Endothelial cell of umbilical vein (primary cell): ENCODE data around the gene AWAT2. TPM values are rescaled to one million over a fixed set of nuclear protein-coding genes. Genes with fewer than 3 reads are reported as not detected.
A peak's percentile ranks its signal among the peaks of the same experiment; 100 is the strongest.

ENCODE experiments used
- BruUV-seq: library from RNA; stranded (reverse); fragments of 400-500 nt; replicated peaks from 2 replicates; lab custom pipeline; 2021; lab: Mats Ljungman, UMichigan
- CTCF ChIA-PET: fragments of 300-600, 350-600 bp; sonication (Branson Sonifier 250); formaldehyde crosslinking; loops from one replicate; lab custom pipeline; 2021; ENCODE audit warnings: antibody characterized with exemption, inconsistent platforms; lab: Charles Lee
- POLR2A ChIA-PET: fragments of 300-600, 350-600 bp; sonication (Branson Sonifier 250); formaldehyde crosslinking; loops from one replicate; lab custom pipeline; 2021; ENCODE audit warnings: antibody characterized with exemption, inconsistent platforms; lab: Charles Lee
- DNase-seq: peaks from one replicate; pipeline ENCODE4 v3.0.0-alpha.2; 2011; ENCODE audit warnings: low read depth, low spot score
- FAIRE-seq: peaks from 2 replicates; lab custom pipeline; 2011; peaks lifted over from hg19 to GRCh38; lab: Jason Lieb, UNC
- H2AFZ ChIP-seq: 2 replicates; pipeline ENCODE4 v1.6.0; 2012; ENCODE audit warnings: low read depth, low read length, control low read depth, inconsistent platforms
- H3K27ac ChIP-seq: 2 replicates; pipeline ENCODE4 v1.5.1; 2011; ENCODE audit warnings: low read depth, mild to moderate bottlenecking, control low read depth, low read length, moderate library complexity; ENCODE audit not compliant: insufficient read depth
- H3K27me3 ChIP-seq, 2 experiments: 2 replicates each; pipeline versions ENCODE4 v1.6.0 to v1.6.1; 2011; ENCODE audit warnings: low read length in 2 of 2, mixed read lengths in 1 of 2; ENCODE audit not compliant: control insufficient read depth in 2 of 2, insufficient read depth in 2 of 2
- H3K36me3 ChIP-seq, 2 experiments: 2 replicates in 1 of 2; 3 replicates in 1 of 2; pipeline ENCODE4 v1.5.1; 2011; ENCODE audit warnings: low read length in 2 of 2, mild to moderate bottlenecking in 1 of 2, moderate library complexity in 1 of 2; ENCODE audit not compliant: control insufficient read depth in 2 of 2, insufficient read depth in 2 of 2; ENCODE audit errors: extremely low read depth in 1 of 2
- H3K4me1 ChIP-seq: 3 replicates; pipeline ENCODE4 v1.5.1; 2011; ENCODE audit warnings: mild to moderate bottlenecking, low read length; ENCODE audit not compliant: control insufficient read depth, insufficient read depth; ENCODE audit errors: extremely low read depth
- H3K4me2 ChIP-seq: 2 replicates; pipeline ENCODE4 v1.6.1; 2011; ENCODE audit warnings: low read length, control low read depth, mixed read lengths; ENCODE audit not compliant: insufficient read depth
- H3K4me3 ChIP-seq, 3 experiments: fragments of 200-600 bp in 1 of 3; sonication (generic), shearing (Covaris generic) in 1 of 3; replicated peaks in 1 of 3; 2 replicates each; pipeline ENCODE4 v1.5.1; 2011 to 2016; ENCODE audit warnings: control low read depth in 3 of 3, low read length in 3 of 3, mild to moderate bottlenecking in 2 of 3, inconsistent platforms in 1 of 3, low read depth in 1 of 3, moderate library complexity in 1 of 3; ENCODE audit not compliant: insufficient read depth in 1 of 3
- H3K79me2 ChIP-seq: 2 replicates; pipeline ENCODE4 v1.6.0; 2012; ENCODE audit warnings: low read length, inconsistent platforms; ENCODE audit not compliant: control insufficient read depth, insufficient read depth
- H3K9ac ChIP-seq: replicated peaks from 2 replicates; pipeline ENCODE3; 2011; ENCODE audit warnings: low read length, control low read depth; ENCODE audit not compliant: insufficient read depth; ENCODE audit errors: extremely low read depth
- H3K9me1 ChIP-seq: replicated peaks from 3 replicates; pipeline ENCODE4 v1.6.0; 2011; ENCODE audit warnings: mild to moderate bottlenecking, low read length; ENCODE audit not compliant: control insufficient read depth, insufficient read depth; ENCODE audit errors: extremely low read depth
- H3K9me3 ChIP-seq: replicated peaks from 2 replicates; pipeline ENCODE4 v1.5.1; 2012; ENCODE audit warnings: low read length, inconsistent platforms; ENCODE audit not compliant: control insufficient read depth, insufficient read depth
- H4K20me1 ChIP-seq: replicated peaks from 2 replicates; pipeline ENCODE3; 2011; ENCODE audit warnings: mild to moderate bottlenecking, low read length; ENCODE audit not compliant: control insufficient read depth, insufficient read depth; ENCODE audit errors: extremely low read depth
- EZH2 ChIP-seq: IDR thresholded peaks from 2 replicates; pipeline ENCODE4 v1.6.1; 2012; ENCODE audit warnings: borderline replicate concordance, low read depth, mild to moderate bottlenecking, moderate library complexity, low read length, inconsistent platforms; ENCODE audit not compliant: severe bottlenecking
- JUN ChIP-seq: IDR thresholded peaks from 2 replicates; pipeline ENCODE4 v1.6.1; 2011; ENCODE audit warnings: borderline replicate concordance, low read depth; ENCODE audit not compliant: insufficient read length, insufficient read depth
- MYC ChIP-seq: IDR thresholded peaks from one replicate; pipeline ENCODE4 v1.6.1; 2011; ENCODE audit warnings: mild to moderate bottlenecking, low read depth, low read length
- POLR2A ChIP-seq: IDR thresholded peaks from 2 replicates; pipeline ENCODE4 v1.6.1; 2012; ENCODE audit warnings: low read depth, mild to moderate bottlenecking, control low read depth, low read length
- POLR2AphosphoS5 ChIP-seq: IDR thresholded peaks from 2 replicates; pipeline ENCODE4 v1.6.1; 2012; ENCODE audit warnings: low read depth, mild to moderate bottlenecking, control low read depth, low read length, moderate library complexity; ENCODE audit not compliant: insufficient read depth
- dilution Hi-C: fragments of 300-500 bp; cut with MboI; formaldehyde crosslinking; loops from one replicate; pipeline ENCODE4 v1.15.0; 2019; ENCODE audit warnings: low sequenced_read_pairs; ENCODE audit not compliant: extremely low pct_ligation_motif_present
- intact Hi-C: fragments of 100-400 bp; cut with micrococcal nuclease; formaldehyde crosslinking; loops from one replicate; pipeline ENCODE4 v1.10.0; 2022
- polyA plus RNA-seq, 4 experiments: library from polyadenylated mRNA; depleted of rRNA in 3 of 4; stranded (reverse) in 3 of 4; unstranded in 1 of 4; fragments of >200 nt; gene quantifications; 2 replicates each; pipeline versions ENCODE4 v1.2.1 to v1.2.3, GENCODE V29; 2011 to 2012; ENCODE audit warnings: missing spikeins in 1 of 4
- total RNA-seq: library from RNA; stranded (reverse); gene quantifications from 2 replicates; pipeline ENCODE4 v1.2.3, GENCODE V29; 2021
- TF ChIP-seq, protein P1 (sequence below), 2 donors: IDR thresholded peaks; 1 replicate in 1 of 2; 2 replicates in 1 of 2; pipeline ENCODE4 v1.5.1; 2011; ENCODE audit warnings: low read length in 2 of 2, mild to moderate bottlenecking in 2 of 2, moderate library complexity in 2 of 2, control low read depth in 1 of 2, inconsistent platforms in 1 of 2, low read depth in 1 of 2; ENCODE audit not compliant: insufficient read depth in 1 of 2; ENCODE audit errors: extremely low read depth in 1 of 2

AWAT2 gene
- total and polyA plus RNA-seq, 2 donors (not counting 3 experiments of a cell fraction or from before 2014, with no cell fraction given), result 0.20 to 0.29 TPM

DNA sequence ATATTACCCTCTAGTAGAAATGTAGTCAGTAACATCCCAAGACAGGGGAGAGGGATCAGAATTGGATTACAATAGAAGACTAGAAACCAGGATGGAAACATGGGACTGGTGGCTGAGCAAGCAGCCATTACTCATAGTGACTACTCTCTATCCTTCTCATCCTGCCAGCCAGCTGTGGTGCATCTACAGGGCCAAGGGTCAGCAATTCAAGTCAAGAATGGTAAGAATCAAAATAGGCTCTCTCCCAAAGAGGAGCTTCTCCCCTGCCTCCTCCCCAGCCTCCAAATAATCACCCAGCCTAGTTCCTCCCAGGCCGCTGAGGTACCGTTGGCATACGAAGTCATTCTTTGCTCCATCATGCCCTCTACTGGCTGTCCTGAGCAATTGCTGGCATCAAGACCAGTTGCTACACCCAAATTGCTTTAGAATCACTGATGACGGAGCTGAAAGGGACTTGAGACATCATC lies 19.4 kb downstream of the AWAT2 start:
- no peak overlapping the region for H3K4me2 ChIP-seq
- no peaks in the 10 kb centered on the region for H3K36me3 ChIP-seq
- H3K9ac ChIP-seq, result no peak overlapping the region
- peak; percentile 49 for DNase-seq
- H2AFZ ChIP-seq, result peak overlapping the region; percentile 59
- CTCF ChIA-PET, result interaction anchor here (0.6 to 3.8 kb wide), 26 partner anchors 9 to 1203 kb away, joined by 3 to 69 read pairs (median 3); partner anchors contain the start of genes EDA, IGBP1 and NALF2
- H4K20me1 ChIP-seq, result no peaks in the 10 kb centered on the region
- H3K4me3 ChIP-seq, result no peak overlapping the region
- no peaks in the 10 kb centered on the region for H3K9me3 ChIP-seq
- peaks cover 34% of the 10 kb centered on the region for H3K4me1 ChIP-seq
- no peak overlapping the region for H3K27ac ChIP-seq
- no peaks in the 10 kb centered on the region for H3K9me1 ChIP-seq
- FAIRE-seq, result peak; percentile 98
- dilution Hi-C loops (no loop called here), intact Hi-C loops (loop anchor here (1.0 to 5.0 kb wide), 3 partner anchors 412 to 608 kb away; no protein-coding TSS in a partner anchor)
- BruUV-seq, result no TSS peak
- no peak for TF ChIP-seq POLR2AphosphoS5
- TF ChIP-seq, protein P1, sequence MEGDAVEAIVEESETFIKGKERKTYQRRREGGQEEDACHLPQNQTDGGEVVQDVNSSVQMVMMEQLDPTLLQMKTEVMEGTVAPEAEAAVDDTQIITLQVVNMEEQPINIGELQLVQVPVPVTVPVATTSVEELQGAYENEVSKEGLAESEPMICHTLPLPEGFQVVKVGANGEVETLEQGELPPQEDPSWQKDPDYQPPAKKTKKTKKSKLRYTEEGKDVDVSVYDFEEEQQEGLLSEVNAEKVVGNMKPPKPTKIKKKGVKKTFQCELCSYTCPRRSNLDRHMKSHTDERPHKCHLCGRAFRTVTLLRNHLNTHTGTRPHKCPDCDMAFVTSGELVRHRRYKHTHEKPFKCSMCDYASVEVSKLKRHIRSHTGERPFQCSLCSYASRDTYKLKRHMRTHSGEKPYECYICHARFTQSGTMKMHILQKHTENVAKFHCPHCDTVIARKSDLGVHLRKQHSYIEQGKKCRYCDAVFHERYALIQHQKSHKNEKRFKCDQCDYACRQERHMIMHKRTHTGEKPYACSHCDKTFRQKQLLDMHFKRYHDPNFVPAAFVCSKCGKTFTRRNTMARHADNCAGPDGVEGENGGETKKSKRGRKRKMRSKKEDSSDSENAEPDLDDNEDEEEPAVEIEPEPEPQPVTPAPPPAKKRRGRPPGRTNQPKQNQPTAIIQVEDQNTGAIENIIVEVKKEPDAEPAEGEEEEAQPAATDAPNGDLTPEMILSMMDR (IDR thresholded peaks at IDR 0.05; ENCODE audit: extremely low read depth in 1 of 2, insufficient read depth in 1 of 2, low read depth in 1 of 2, low read length in 2 of 2), result peak; percentile 71
- H3K79me2 ChIP-seq, result no peaks in the 10 kb centered on the region
- H3K27me3 ChIP-seq, result no peaks in the 10 kb centered on the region
- POLR2A ChIA-PET, result no interaction called here

DNA sequence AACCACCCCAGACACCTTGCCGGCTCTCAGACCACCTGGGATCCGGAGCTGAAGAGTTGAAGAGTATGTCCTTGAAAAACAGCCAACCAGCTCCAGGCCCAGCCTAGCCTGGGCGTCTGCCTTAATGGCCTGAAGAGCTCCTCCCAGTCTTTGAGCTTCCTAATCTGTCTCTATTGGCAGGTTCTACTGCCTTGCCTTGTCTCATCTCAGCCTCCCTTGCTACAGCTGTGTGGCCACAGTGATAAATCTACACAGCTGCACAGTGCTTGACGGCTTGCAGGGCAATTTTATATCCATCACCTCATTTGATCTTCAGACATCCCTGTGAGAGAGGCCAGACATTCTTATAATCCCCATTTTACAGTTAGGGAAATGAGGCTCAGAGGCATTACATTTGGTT lies 19.9 kb downstream of the AWAT2 start:
- Histone ChIP-seq H4K20me1 (no peaks in the 10 kb centered on the region), H3K4me2 (no peak overlapping the region), H3K9me3 (no peaks in the 10 kb centered on the region), H3K4me3 (no peak overlapping the region), H3K27ac (no peak overlapping the region), H2AFZ (peak overlapping the region; percentile 59), H3K9ac (no peak overlapping the region), H3K36me3 (no peaks in the 10 kb centered on the region), H3K9me1 (no peaks in the 10 kb centered on the region), H3K79me2 (no peaks in the 10 kb centered on the region), H3K27me3 (no peaks in the 10 kb centered on the region), H3K4me1 (peaks cover 39% of the 10 kb centered on the region)
- no peak for TF ChIP-seq EZH2
- no peak for TF ChIP-seq POLR2A
- TF ChIP-seq, protein P1 (IDR thresholded peaks at IDR 0.05; ENCODE audit: extremely low read depth in 1 of 2, insufficient read depth in 1 of 2, low read depth in 1 of 2, low read length in 2 of 2), result no peak
- TF ChIP-seq JUN, result no peak
- no peak for TF ChIP-seq MYC
- no TSS peak for BruUV-seq
- dilution Hi-C loops (no loop called here), intact Hi-C loops (loop anchor here (1.0 to 5.0 kb wide), 3 partner anchors 412 to 608 kb away; no protein-coding TSS in a partner anchor)
- DNase-seq (no peak), FAIRE-seq (no peak)
- POLR2A ChIA-PET, result no interaction called here
- CTCF ChIA-PET, result interaction anchor here (0.6 to 3.8 kb wide), 19 partner anchors 9 to 605 kb away, joined by 3 to 69 read pairs (median 4); partner anchors contain the start of genes EDA and NALF2
